HepG2 (cell line): Measurements from ENCODE around the gene MSI2. TPM values are rescaled to one million over a fixed set of nuclear protein-coding genes. Genes with fewer than 3 reads are reported as not detected.
A peak's percentile ranks its signal among the peaks of the same experiment; 100 is the strongest.

Source experiments
- CEBPB ChIP-seq: IDR thresholded peaks from 2 replicates; pipeline ENCODE4 v1.6.1; 2011; ENCODE audit warnings: low read depth, low read length, improper control_type of control experiment, borderline replicate concordance
- CREB3 ChIP-seq: sonication (generic); formaldehyde crosslinking; IDR thresholded peaks from 2 replicates; pipeline ENCODE4 v1.5.0; 2020; ENCODE audit warnings: missing genetic modification reagents
- GMEB2 ChIP-seq: IDR thresholded peaks from 2 replicates; pipeline ENCODE4 v1.6.1; 2016; ENCODE audit warnings: missing biosample characterization, missing genetic modification reagents, low read depth
- HDAC2 ChIP-seq: sonication (generic); formaldehyde crosslinking; IDR thresholded peaks from 2 replicates; pipeline ENCODE4 v1.4.0; 2020; ENCODE audit warnings: missing genetic modification reagents
- HDAC6 ChIP-seq: fragments of 200-600 bp; sonication (generic); IDR thresholded peaks from 2 replicates; pipeline ENCODE4 v1.7.0; 2017; ENCODE audit warnings: mild to moderate bottlenecking, antibody characterized with exemption, low read length, low read depth
- MBNL3 ChIP-seq: fragments of 250-450 bp; sonication (Bioruptor Pico); conservative IDR thresholded peaks from 2 replicates; pipeline ENCODE4 v1.8.0; 2022; ENCODE audit warnings: mild to moderate bottlenecking, inconsistent platforms
- MEIS2 ChIP-seq: sonication (generic); formaldehyde crosslinking; IDR thresholded peaks from 2 replicates; pipeline ENCODE4 v1.9.0; 2021; ENCODE audit warnings: mild to moderate bottlenecking, missing genetic modification reagents
- NR2F1 ChIP-seq, 2 experiments: fragments of 450-650 bp in 1 of 2; formaldehyde crosslinking in 1 of 2; IDR thresholded peaks; 2 replicates each; pipeline versions ENCODE4 v1.5.0 to v1.6.1; 2016 to 2020; ENCODE audit warnings: mild to moderate bottlenecking in 1 of 2, missing compliant biosample characterization in 1 of 2, missing genetic modification reagents in 1 of 2, moderate library complexity in 1 of 2
- RBFOX2 ChIP-seq: fragments of 200-400 bp; formaldehyde crosslinking; IDR thresholded peaks from 2 replicates; pipeline ENCODE4 v1.6.1; 2017; ENCODE audit warnings: low read depth, mild to moderate bottlenecking, low read length
- RXRA ChIP-seq: sonication (generic); formaldehyde crosslinking; IDR thresholded peaks from 2 replicates; pipeline ENCODE4 v1.5.1; 2020; ENCODE audit warnings: missing genetic modification reagents
- SKI ChIP-seq: fragments of 450-650 bp; IDR thresholded peaks from one replicate; pipeline ENCODE4 v1.6.1; 2018; ENCODE audit warnings: mild to moderate bottlenecking; ENCODE audit not compliant: partially characterized antibody
- SOX5 ChIP-seq: IDR thresholded peaks from 2 replicates; pipeline ENCODE4 v1.6.1; 2016; ENCODE audit warnings: borderline replicate concordance
- SRSF4 ChIP-seq: fragments of 200-400 bp; formaldehyde crosslinking; IDR thresholded peaks from one replicate; pipeline ENCODE4 v1.6.1; 2018; ENCODE audit warnings: mild to moderate bottlenecking, low read depth, low read length, moderate library complexity; ENCODE audit not compliant: poor library complexity, severe bottlenecking
- SSRP1 ChIP-seq: IDR thresholded peaks from 2 replicates; pipeline ENCODE4 v1.6.1; 2016; ENCODE audit warnings: control low read depth
- TAF1 ChIP-seq: sonication (generic); formaldehyde crosslinking; IDR thresholded peaks from 2 replicates; pipeline ENCODE4 v1.4.0; 2020; ENCODE audit warnings: missing genetic modification reagents
- TBX3 ChIP-seq: fragments of 450-650 bp; IDR thresholded peaks from 2 replicates; pipeline ENCODE4 v1.6.1; 2017; ENCODE audit warnings: antibody characterized with exemption, mild to moderate bottlenecking, inconsistent platforms, borderline replicate concordance
- ZBTB38 ChIP-seq: sonication (generic); formaldehyde crosslinking; IDR thresholded peaks from 2 replicates; pipeline ENCODE4 v1.5.1; 2020; ENCODE audit warnings: mild to moderate bottlenecking, missing genetic modification reagents
- ZFP36L2 ChIP-seq: sonication (generic); formaldehyde crosslinking; IDR thresholded peaks from 2 replicates; pipeline ENCODE4 v1.4.0; 2020; ENCODE audit warnings: missing genetic modification reagents
- ZNF10 ChIP-seq: sonication (generic); formaldehyde crosslinking; IDR thresholded peaks from 2 replicates; pipeline ENCODE4 v1.4.0; 2020; ENCODE audit warnings: mild to moderate bottlenecking, low read depth, missing genetic modification reagents, borderline replicate concordance
- ZNF501 ChIP-seq: sonication (generic); formaldehyde crosslinking; IDR thresholded peaks from 2 replicates; pipeline ENCODE4 v1.5.1; 2020; ENCODE audit warnings: mild to moderate bottlenecking, moderate library complexity, missing genetic modification reagents
- ZNF549 ChIP-seq: sonication (generic); formaldehyde crosslinking; IDR thresholded peaks from 2 replicates; pipeline ENCODE4 v1.5.0; 2020; ENCODE audit warnings: missing genetic modification reagents
- ZNF558 ChIP-seq: sonication (generic); formaldehyde crosslinking; IDR thresholded peaks from 2 replicates; pipeline ENCODE4 v1.9.0; 2022; ENCODE audit warnings: mild to moderate bottlenecking, missing genetic modification reagents, borderline replicate concordance
- ZNF562 ChIP-seq: sonication (generic); formaldehyde crosslinking; IDR thresholded peaks from 2 replicates; pipeline ENCODE4 v1.8.0; 2022; ENCODE audit warnings: missing genetic modification reagents, borderline replicate concordance
- ZNF607 ChIP-seq: sonication (generic); formaldehyde crosslinking; IDR thresholded peaks from 2 replicates; pipeline ENCODE4 v1.5.1; 2020; ENCODE audit warnings: missing genetic modification reagents, mild to moderate bottlenecking, borderline replicate concordance
- ZNF629 ChIP-seq: sonication (generic); formaldehyde crosslinking; conservative IDR thresholded peaks from 2 replicates; pipeline ENCODE4 v1.5.0; 2020; ENCODE audit warnings: missing genetic modification reagents
- ZNF788 ChIP-seq: sonication (generic); formaldehyde crosslinking; IDR thresholded peaks from 2 replicates; pipeline ENCODE4 v1.5.0; 2020; ENCODE audit warnings: mild to moderate bottlenecking, missing genetic modification reagents, borderline replicate concordance
- polyA plus RNA-seq, 8 experiments: library from polyadenylated mRNA; depleted of rRNA in 3 of 8; stranded (reverse) in 7 of 8; unstranded in 1 of 8; fragments of >200 nt; fragmentation: Illumina TruSeq in 4 of 8; extraction: Trizol in 4 of 8; gene quantifications; 2 replicates each; pipeline versions ENCODE4 v1.2.1 to v1.2.3, GENCODE V29; 2011 to 2016; ENCODE audit warnings: low read depth in 4 of 8, missing spikeins in 1 of 8, mixed read lengths in 1 of 8; ENCODE audit not compliant: insufficient read depth in 1 of 8
- total RNA-seq, 5 experiments: library from RNA; depleted of rRNA; stranded (reverse); fragments of >200 nt; fragmentation: Illumina TruSeq; extraction: Trizol; gene quantifications; 2 replicates each; pipeline ENCODE4 v1.2.3, GENCODE V29; 2016; ENCODE audit warnings: low read depth in 1 of 5

Gene MSI2
- total and polyA plus RNA-seq, 2 of the 13 experiments (the other 11 are each of a cell fraction or from before 2014, with no cell fraction given) = 77.5 to 78.4 TPM

- no peak for TF ChIP-seq CREB3 (CRISPR knock-in tag)
- no peak for TF ChIP-seq SOX5 (CRISPR knock-in tag)
- TF ChIP-seq TAF1 (CRISPR knock-in tag) = no peak
- no peak for TF ChIP-seq NR2F1 (CRISPR knock-in tag; IDR thresholded peaks at IDR 0.05)
- TF ChIP-seq ZNF549 = no peak
- 0 out of 2 replicates have a peak, but pooled peaks have one; percentile 9 for TF ChIP-seq ZNF558 (CRISPR knock-in tag)
- no peak for TF ChIP-seq RXRA
- no peak for TF ChIP-seq CEBPB
- TF ChIP-seq MEIS2 (CRISPR knock-in tag) = no peak
- no peak for TF ChIP-seq RBFOX2
- TF ChIP-seq ZNF501 (CRISPR knock-in tag) = no peak
- no peak for TF ChIP-seq ZBTB38 (CRISPR knock-in tag)
- 0 out of 2 replicates have a peak, but pooled peaks have one; percentile 44 for TF ChIP-seq ZNF607 (CRISPR knock-in tag)
- no peak for TF ChIP-seq MBNL3
- no peak for TF ChIP-seq SKI
- no peak for TF ChIP-seq ZNF562
- no peak for TF ChIP-seq SRSF4
- no peak for TF ChIP-seq ZNF10
- no peak for TF ChIP-seq TBX3
- no peak for TF ChIP-seq ZFP36L2
- no peak for TF ChIP-seq GMEB2 (CRISPR knock-in tag)
- TF ChIP-seq HDAC2 (CRISPR knock-in tag) = peak; percentile 5; the same call in 1 of the 2 replicates
- TF ChIP-seq HDAC6 = no peak
- no peak for TF ChIP-seq SSRP1 (CRISPR knock-in tag)
- TF ChIP-seq ZNF788 (CRISPR knock-in tag) = no peak
- peak; percentile 33; the same call in 1 of the 2 replicates for TF ChIP-seq ZNF629 (CRISPR knock-in tag)
Measured at GRCh38 chr17:57560319-57560705, 304.0 kb downstream of the MSI2 start (continued).
